CD14-positive monocyte (primary cell): ENCODE data around the gene FBXL16. TPM values are rescaled to one million over a fixed set of nuclear protein-coding genes. Genes with fewer than 3 reads are reported as not detected.
A peak's percentile ranks its signal among the peaks of the same experiment; 100 is the strongest.

Source experiments
- DNase-seq, 3 donors: peaks; one replicate each; pipeline ENCODE4 v3.0.0-alpha.2; 2011 to 2022
- H2AFZ ChIP-seq: 2 replicates; pipeline ENCODE4 v1.6.0; 2012; ENCODE audit warnings: mild to moderate bottlenecking, low read depth, low read length, inconsistent platforms; ENCODE audit not compliant: insufficient read depth, poor library complexity, severe bottlenecking
- H3K27ac ChIP-seq, 2 donors: 1 replicate in 1 of 2; 2 replicates in 1 of 2; pipeline ENCODE4 v1.5.1; 2012 to 2013; ENCODE audit warnings: low read length in 2 of 2, control low read depth in 1 of 2, inconsistent platforms in 1 of 2, low read depth in 1 of 2, mild to moderate bottlenecking in 1 of 2
- H3K27me3 ChIP-seq, 2 donors: one replicate each; pipeline versions ENCODE4 v1.6.0 to v1.6.1; 2011 to 2013; ENCODE audit warnings: low read length in 2 of 2; ENCODE audit not compliant: control insufficient read depth in 2 of 2, insufficient read depth in 2 of 2
- H3K36me3 ChIP-seq, 2 donors: replicated peaks in 1 of 2; 1 replicate in 1 of 2; 2 replicates in 1 of 2; pipeline versions ENCODE4 v1.5.1 to v1.6.1; 2012 to 2013; ENCODE audit warnings: low read length in 2 of 2, control low read depth in 1 of 2, inconsistent platforms in 1 of 2, mild to moderate bottlenecking in 1 of 2; ENCODE audit not compliant: insufficient read depth in 2 of 2, control insufficient read depth in 1 of 2
- H3K4me1 ChIP-seq, 2 donors: 1 replicate in 1 of 2; 2 replicates in 1 of 2; pipeline versions ENCODE4 v1.5.1 to v1.6.1; 2012 to 2013; ENCODE audit warnings: low read length in 2 of 2, control low read depth in 1 of 2, inconsistent platforms in 1 of 2, mild to moderate bottlenecking in 1 of 2, moderate library complexity in 1 of 2; ENCODE audit not compliant: insufficient read depth in 2 of 2, control insufficient read depth in 1 of 2
- H3K4me2 ChIP-seq: replicated peaks from 2 replicates; pipeline ENCODE3; 2012; ENCODE audit warnings: low read length, moderate library complexity, mild to moderate bottlenecking; ENCODE audit not compliant: poor library complexity, severe bottlenecking; ENCODE audit errors: extremely low read depth
- H3K4me3 ChIP-seq, 3 experiments: fragments of 200-600 bp in 1 of 3; sonication (generic) in 1 of 3; replicated peaks in 1 of 3; 1 replicate in 2 of 3; 2 replicates in 1 of 3; pipeline ENCODE4 v1.5.1; 2011 to 2013; ENCODE audit warnings: low read length in 3 of 3, mild to moderate bottlenecking in 3 of 3, control low read depth in 2 of 3, low read depth in 2 of 3, inconsistent platforms in 1 of 3, moderate library complexity in 1 of 3
- H3K79me2 ChIP-seq: 2 replicates; pipeline ENCODE4 v1.6.0; 2012; ENCODE audit warnings: mild to moderate bottlenecking, control low read depth, inconsistent platforms, low read length, moderate library complexity; ENCODE audit not compliant: insufficient read depth
- H3K9ac ChIP-seq: 2 replicates; pipeline ENCODE4 v1.6.0; 2017; ENCODE audit warnings: low read length, mild to moderate bottlenecking; ENCODE audit not compliant: insufficient read depth, poor library complexity, severe bottlenecking
- H3K9me3 ChIP-seq, 2 donors: replicated peaks in 1 of 2; 1 replicate in 1 of 2; 2 replicates in 1 of 2; pipeline versions ENCODE4 v1.5.1 to v1.6.1; 2012 to 2013; ENCODE audit warnings: low read length in 2 of 2, control low read depth in 1 of 2; ENCODE audit not compliant: control insufficient read depth in 1 of 2, insufficient read depth in 1 of 2
- H4K20me1 ChIP-seq: 2 replicates; pipeline ENCODE4 v1.6.0; 2012; ENCODE audit warnings: mild to moderate bottlenecking, low read length, control low read depth, moderate library complexity; ENCODE audit not compliant: insufficient read depth
- H3K27ac Mint-ChIP-seq, 7 donors: one replicate each; pipeline ENCODE4 v1.8.0; 2020; ENCODE audit warnings: mild to moderate bottlenecking in 7 of 7, mixed read lengths in 7 of 7, moderate library complexity in 6 of 7, inconsistent platforms in 2 of 7
- H3K27me3 Mint-ChIP-seq, 3 donors: one replicate each; pipeline ENCODE4 v1.8.0; 2021 to 2022; ENCODE audit warnings: low read depth in 3 of 3, mild to moderate bottlenecking in 3 of 3, mixed read lengths in 3 of 3, moderate library complexity in 3 of 3, inconsistent platforms in 1 of 3
- H3K36me3 Mint-ChIP-seq, 2 donors: one replicate each; pipeline ENCODE4 v1.8.0; 2020; ENCODE audit warnings: mixed read lengths in 2 of 2, inconsistent platforms in 1 of 2, mild to moderate bottlenecking in 1 of 2
- H3K4me1 Mint-ChIP-seq: one replicate; pipeline ENCODE4 v1.8.0; 2020; ENCODE audit warnings: mild to moderate bottlenecking, mixed read lengths
- H3K4me3 Mint-ChIP-seq, 2 donors: one replicate each; pipeline ENCODE4 v1.8.0; 2020; ENCODE audit warnings: mild to moderate bottlenecking in 2 of 2, mixed read lengths in 2 of 2, moderate library complexity in 1 of 2
- H3K9me3 Mint-ChIP-seq, 7 donors: one replicate each; pipeline ENCODE4 v1.8.0; 2020 to 2022; ENCODE audit warnings: mixed read lengths in 7 of 7, mild to moderate bottlenecking in 6 of 7, moderate library complexity in 6 of 7, inconsistent platforms in 2 of 7
- WGBS: methylation state at CpG from one replicate; pipeline ENCODE4 v1.1.5; 2013; ENCODE audit warnings: missing lambda C conversion rate; ENCODE audit not compliant: insufficient coverage; 5-methylcytosine and 5-hydroxymethylcytosine counted together
- intact Hi-C, 2 donors: fragments of 100-400 bp; cut with micrococcal nuclease; formaldehyde crosslinking; loops; one replicate each; pipeline versions ENCODE4 v1.15.0 to v1.15.1; 2023
- polyA plus RNA-seq, 3 donors: library from polyadenylated mRNA; depleted of rRNA in 1 of 3; unstranded in 2 of 3; stranded (reverse) in 1 of 3; fragments of 300-500 nt in 2 of 3; fragments of >200 nt in 1 of 3; fragmentation: Illumina TruSeq in 2 of 3; gene quantifications; 1 replicate in 2 of 3; 2 replicates in 1 of 3; pipeline ENCODE4 v1.2.3, GENCODE V29; 2012 to 2021
- TF ChIP-seq, protein P1 (sequence below): fragments of 200-600 bp; IDR thresholded peaks from one replicate; pipeline ENCODE4 v1.8.0; 2022; ENCODE audit warnings: antibody characterized with exemption, mild to moderate bottlenecking

The FBXL16 gene
- polyA plus RNA-seq, 3 donors, result 0.28 to 1.0 (median 0.49) TPM

DNA sequence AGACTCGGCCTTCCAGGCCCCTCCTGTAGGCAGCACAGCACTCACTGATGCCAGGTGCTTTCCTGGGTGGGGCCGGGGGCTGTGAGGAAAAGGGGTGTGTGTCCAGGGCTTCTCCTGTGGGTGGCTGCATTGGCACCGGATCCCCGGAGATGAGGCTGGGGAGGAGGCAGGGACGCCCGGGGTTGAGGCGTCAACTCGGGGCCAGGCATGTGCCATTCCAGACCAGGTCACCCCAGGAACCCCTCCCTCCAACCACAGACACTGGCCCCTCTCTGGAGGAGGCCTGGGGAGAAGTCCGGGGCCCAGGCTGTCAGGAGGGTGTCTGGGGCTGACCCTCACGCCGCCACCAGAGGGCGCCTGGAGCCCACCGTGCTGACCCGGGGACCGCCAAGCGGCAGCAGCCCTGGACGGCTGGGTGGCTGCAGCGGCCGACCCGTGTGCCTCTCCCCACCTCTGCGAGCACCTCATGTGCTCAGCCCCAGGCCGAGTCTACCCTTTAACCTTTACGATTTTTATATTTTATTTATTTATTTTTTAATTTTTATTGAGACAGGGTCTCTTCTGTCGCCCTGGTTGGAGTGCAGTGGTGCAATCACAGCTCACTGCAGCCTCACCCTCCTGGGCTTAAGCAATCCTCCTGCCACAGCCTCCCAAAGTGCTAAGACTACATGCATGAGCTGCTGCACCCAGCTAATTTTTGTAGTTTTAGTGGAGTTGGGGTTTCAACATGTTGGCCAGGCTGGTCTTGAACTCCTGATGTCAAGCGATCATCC lies 6.1 kb upstream of the FBXL16 start:
- Histone ChIP-seq H3K79me2 (no peaks in the 10 kb centered on the region), H3K4me2 (no peak overlapping the region), H3K36me3 (no peaks in the 10 kb centered on the region), H3K9ac (no peak overlapping the region), H4K20me1 (no peaks in the 10 kb centered on the region), H3K4me1 (peaks cover 12 to 22% of the 10 kb centered on the region in 2 donors), H3K4me3 (no peak overlapping the region), H2AFZ (no peak overlapping the region), H3K27ac (no peak overlapping the region), H3K9me3 (peaks cover 4 to 9% of the 10 kb centered on the region in 2 donors), H3K27me3 (peaks cover 13 to 67% of the 10 kb centered on the region in 2 donors)
- peaks cover 0 to 3% of the 10 kb centered on the region in 2 donors for H3K36me3 Mint-ChIP-seq
- H3K4me1 Mint-ChIP-seq, result peaks cover 8% of the 10 kb centered on the region
- peak; percentile 67 to 79 (median 71) for DNase-seq
- peaks cover 43 to 74% (median 66%) of the 10 kb centered on the region in 3 donors for H3K27me3 Mint-ChIP-seq
- WGBS, result 3% methylated on average over 11 of the region's 25 CpGs
- no peak overlapping the region for H3K4me3 Mint-ChIP-seq
- no peak overlapping the region for H3K27ac Mint-ChIP-seq
- H3K9me3 Mint-ChIP-seq, result peaks cover 0 to 7% (median 0%) of the 10 kb centered on the region in 7 donors
- intact Hi-C loops, result loop anchor here (1.0 to 2.0 kb wide), 2 partner anchors 73 to 74 kb away; no protein-coding TSS in a partner anchor
- TF ChIP-seq, protein P1, sequence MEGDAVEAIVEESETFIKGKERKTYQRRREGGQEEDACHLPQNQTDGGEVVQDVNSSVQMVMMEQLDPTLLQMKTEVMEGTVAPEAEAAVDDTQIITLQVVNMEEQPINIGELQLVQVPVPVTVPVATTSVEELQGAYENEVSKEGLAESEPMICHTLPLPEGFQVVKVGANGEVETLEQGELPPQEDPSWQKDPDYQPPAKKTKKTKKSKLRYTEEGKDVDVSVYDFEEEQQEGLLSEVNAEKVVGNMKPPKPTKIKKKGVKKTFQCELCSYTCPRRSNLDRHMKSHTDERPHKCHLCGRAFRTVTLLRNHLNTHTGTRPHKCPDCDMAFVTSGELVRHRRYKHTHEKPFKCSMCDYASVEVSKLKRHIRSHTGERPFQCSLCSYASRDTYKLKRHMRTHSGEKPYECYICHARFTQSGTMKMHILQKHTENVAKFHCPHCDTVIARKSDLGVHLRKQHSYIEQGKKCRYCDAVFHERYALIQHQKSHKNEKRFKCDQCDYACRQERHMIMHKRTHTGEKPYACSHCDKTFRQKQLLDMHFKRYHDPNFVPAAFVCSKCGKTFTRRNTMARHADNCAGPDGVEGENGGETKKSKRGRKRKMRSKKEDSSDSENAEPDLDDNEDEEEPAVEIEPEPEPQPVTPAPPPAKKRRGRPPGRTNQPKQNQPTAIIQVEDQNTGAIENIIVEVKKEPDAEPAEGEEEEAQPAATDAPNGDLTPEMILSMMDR, result peak; percentile 95

DNA sequence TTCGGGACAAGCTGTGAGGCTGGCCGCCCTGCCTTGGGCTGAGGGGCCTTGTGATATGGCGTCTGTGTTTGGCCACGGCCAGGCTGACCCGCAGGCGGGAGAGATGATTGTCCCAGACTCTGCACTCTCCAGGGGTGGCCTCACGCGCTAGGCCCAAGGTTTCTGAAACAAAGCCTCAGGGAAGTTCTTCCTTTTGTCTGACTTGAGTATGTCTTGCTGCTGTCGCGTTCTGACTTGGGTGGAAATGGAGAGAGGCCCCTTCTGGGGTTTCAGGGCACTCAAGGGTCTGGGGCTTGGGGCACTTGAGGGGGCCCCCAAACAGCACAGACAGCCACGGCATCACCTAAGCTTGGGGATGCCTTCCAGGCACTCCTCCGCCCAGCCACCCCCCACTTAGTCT lies 5.5 kb upstream of the FBXL16 start:
- peaks cover 0 to 5% (median 0%) of the 10 kb centered on the region in 7 donors for H3K9me3 Mint-ChIP-seq
- 74% methylated on average over 8 of the region's 12 CpGs for WGBS
- no peaks in the 10 kb centered on the region for H3K36me3 Mint-ChIP-seq
- no peak overlapping the region for H3K4me3 ChIP-seq
- H3K27me3 Mint-ChIP-seq, result peaks cover 43 to 74% (median 68%) of the 10 kb centered on the region in 3 donors
- peaks cover 4% of the 10 kb centered on the region for H3K4me1 Mint-ChIP-seq
- no peak overlapping the region for H3K4me3 Mint-ChIP-seq
- no peak overlapping the region for H3K4me2 ChIP-seq
- no peak overlapping the region for H3K27ac Mint-ChIP-seq
- no peak overlapping the region for H2AFZ ChIP-seq
- H3K4me1 ChIP-seq, result peaks cover 10 to 18% of the 10 kb centered on the region in 2 donors
- no peaks in the 10 kb centered on the region for H4K20me1 ChIP-seq
- no peak for DNase-seq
- H3K27me3 ChIP-seq, result peaks cover 6 to 67% of the 10 kb centered on the region in 2 donors
- TF ChIP-seq, protein P1, result no peak
- H3K9me3 ChIP-seq, result peaks cover 0 to 3% of the 10 kb centered on the region in 2 donors
- H3K27ac ChIP-seq, result no peak overlapping the region
- intact Hi-C loops, result loop anchor here (1.0 to 2.0 kb wide), 2 partner anchors 74 kb away; no protein-coding TSS in a partner anchor
- H3K79me2 ChIP-seq, result no peaks in the 10 kb centered on the region
- H3K36me3 ChIP-seq, result no peaks in the 10 kb centered on the region
- no peak overlapping the region for H3K9ac ChIP-seq
